WTC11 (cell line): Measurements from ENCODE around the gene TNIK. TPM values are rescaled to one million over a fixed set of nuclear protein-coding genes. Genes with fewer than 3 reads are reported as not detected.

Experiments used
- ATAC-seq: fragments of 200-7000 bp; cut with Tn5 transposase; 2 replicates; pipeline ENCODE4 v1.10.0; 2021; ENCODE audit warnings: mild to moderate bottlenecking, moderate library complexity
- CTCF ChIA-PET: fragments of 300-600 bp; sonication (Branson Sonifier 250); formaldehyde crosslinking; loops from one replicate; lab custom pipeline; 2021; ENCODE audit warnings: antibody characterized with exemption; lab: Charles Lee
- POLR2A ChIA-PET: fragments of 350-600 bp; sonication (Branson Sonifier 250); formaldehyde crosslinking; loops from one replicate; lab custom pipeline; 2021; ENCODE audit warnings: antibody characterized with exemption; lab: Charles Lee
- DNase-seq: peaks from one replicate; pipeline ENCODE4 v3.0.0; 2021; ENCODE audit warnings: low spot score
- H3K27ac Mint-ChIP-seq: 2 replicates; pipeline ENCODE4 v1.8.0; 2021; ENCODE audit warnings: mixed read lengths
- H3K27me3 Mint-ChIP-seq: 2 replicates; pipeline ENCODE4 v1.8.0; 2021; ENCODE audit warnings: low read depth, mild to moderate bottlenecking, moderate library complexity, mixed read lengths
- H3K36me3 Mint-ChIP-seq: 2 replicates; pipeline ENCODE4 v1.8.0; 2021; ENCODE audit warnings: mixed read lengths
- H3K4me1 Mint-ChIP-seq: 2 replicates; pipeline ENCODE4 v1.8.0; 2022; ENCODE audit warnings: mixed read lengths
- H3K4me3 Mint-ChIP-seq: 2 replicates; pipeline ENCODE4 v1.8.0; 2021; ENCODE audit warnings: mild to moderate bottlenecking, moderate library complexity, mixed read lengths
- H3K9me3 Mint-ChIP-seq: 2 replicates; pipeline ENCODE4 v1.8.0; 2021; ENCODE audit warnings: mixed read lengths
- ATF3 ChIP-seq: sonication (generic); formaldehyde crosslinking; conservative IDR thresholded peaks from 2 replicates; pipeline ENCODE4 v1.8.1; 2022; ENCODE audit warnings: mild to moderate bottlenecking, missing genetic modification reagents
- CDX4 ChIP-seq: fragments of 250-450 bp; sonication (Bioruptor Pico); IDR thresholded peaks from 2 replicates; pipeline ENCODE4 v1.9.0; 2021; ENCODE audit warnings: moderate library complexity, mild to moderate bottlenecking, inconsistent platforms, borderline replicate concordance
- ETV6 ChIP-seq: sonication (generic); formaldehyde crosslinking; IDR thresholded peaks from 2 replicates; pipeline ENCODE4 v1.8.1; 2022; ENCODE audit warnings: mild to moderate bottlenecking, missing genetic modification reagents
- FOXK1 ChIP-seq: sonication (generic); formaldehyde crosslinking; IDR thresholded peaks from 2 replicates; pipeline ENCODE4 v1.8.0; 2022; ENCODE audit warnings: mild to moderate bottlenecking, moderate library complexity, missing genetic modification reagents
- MLX ChIP-seq: sonication (generic); formaldehyde crosslinking; IDR thresholded peaks from 2 replicates; pipeline ENCODE4 v1.8.1; 2023; ENCODE audit warnings: mild to moderate bottlenecking, missing genetic modification reagents, moderate library complexity
- NFATC4 ChIP-seq: fragments of 250-450 bp; sonication (Bioruptor Pico); IDR thresholded peaks from 2 replicates; pipeline ENCODE4 v1.9.0; 2021; ENCODE audit warnings: mild to moderate bottlenecking
- NFE2L1 ChIP-seq: sonication (generic); formaldehyde crosslinking; IDR thresholded peaks from 2 replicates; pipeline ENCODE4 v1.8.1; 2023; ENCODE audit warnings: missing genetic modification reagents
- NFYB ChIP-seq: sonication (generic); formaldehyde crosslinking; conservative IDR thresholded peaks from 2 replicates; pipeline ENCODE4 v1.8.0; 2022; ENCODE audit warnings: low read depth, missing genetic modification reagents
- NR2C2 ChIP-seq: sonication (generic); formaldehyde crosslinking; IDR thresholded peaks from 2 replicates; pipeline ENCODE4 v1.8.0; 2022; ENCODE audit warnings: mild to moderate bottlenecking, missing genetic modification reagents
- NR3C1 ChIP-seq: sonication (generic); formaldehyde crosslinking; conservative IDR thresholded peaks from 2 replicates; pipeline ENCODE4 v1.8.1; 2023; ENCODE audit warnings: low read depth, mild to moderate bottlenecking, missing genetic modification reagents
- RELA ChIP-seq: sonication (generic); formaldehyde crosslinking; IDR thresholded peaks from 2 replicates; pipeline ENCODE4 v1.8.1; 2022; ENCODE audit warnings: missing genetic modification reagents, mild to moderate bottlenecking, borderline replicate concordance
- SMAD3 ChIP-seq: sonication (generic); formaldehyde crosslinking; IDR thresholded peaks from 2 replicates; pipeline ENCODE4 v1.8.0; 2022; ENCODE audit warnings: missing genetic modification reagents, mild to moderate bottlenecking, borderline replicate concordance
- TCF7 ChIP-seq: sonication (generic); formaldehyde crosslinking; IDR thresholded peaks from 2 replicates; pipeline ENCODE4 v1.8.0; 2022; ENCODE audit warnings: mild to moderate bottlenecking, low read depth, missing genetic modification reagents, moderate library complexity
- TEAD1 ChIP-seq: sonication (generic); formaldehyde crosslinking; IDR thresholded peaks from 2 replicates; pipeline ENCODE4 v1.8.0; 2022; ENCODE audit warnings: mild to moderate bottlenecking, missing genetic modification reagents
- ZNF121 ChIP-seq: sonication (generic); formaldehyde crosslinking; IDR thresholded peaks from 2 replicates; pipeline ENCODE4 v1.8.0; 2023; ENCODE audit warnings: missing genetic modification reagents
- ZNF317 ChIP-seq: sonication (generic); formaldehyde crosslinking; IDR thresholded peaks from 2 replicates; pipeline ENCODE4 v1.8.1; 2023; ENCODE audit warnings: low read depth, mild to moderate bottlenecking, moderate library complexity, missing genetic modification reagents, borderline replicate concordance
- ZNF423 ChIP-seq: fragments of 250-450 bp; sonication (Bioruptor Pico); IDR thresholded peaks from 2 replicates; pipeline ENCODE4 v2.1.2; 2022; ENCODE audit warnings: mild to moderate bottlenecking, moderate library complexity
- ZNF512 ChIP-seq: sonication (generic); formaldehyde crosslinking; IDR thresholded peaks from 2 replicates; pipeline ENCODE4 v1.8.1; 2022; ENCODE audit warnings: missing genetic modification reagents, borderline replicate concordance
- total RNA-seq: library from RNA; stranded (reverse); gene quantifications from 3 replicates; pipeline ENCODE4 v1.2.3, GENCODE V29; 2021

Gene TNIK
- total RNA-seq, 1 experiment from 2014 or later: 50.3 TPM

GRCh38 chr3:171388527-171388926 lies 71.7 kb downstream of the TNIK start:
- Mint-ChIP-seq H3K27ac (peak overlapping the region; percentile 4), H3K4me1 (peaks cover 78% of the 10 kb centered on the region), H3K9me3 (peaks cover 16% of the 10 kb centered on the region), H3K36me3 (peaks cover 17% of the 10 kb centered on the region), H3K27me3 (no peaks in the 10 kb centered on the region), H3K4me3 (no peak overlapping the region)
- no peak for DNase-seq
- POLR2A ChIA-PET: interaction anchor here (0.6 kb wide), 2 partner anchors 54 to 59 kb away, joined by 3 read pairs; no protein-coding TSS in a partner anchor
- TF ChIP-seq ZNF512 (CRISPR knock-in tag): no peak
- no peak for TF ChIP-seq TEAD1 (CRISPR knock-in tag)
- TF ChIP-seq ZNF121: no peak
- TF ChIP-seq NR2C2 (CRISPR knock-in tag): no peak
- no peak for TF ChIP-seq ETV6 (CRISPR knock-in tag)
- TF ChIP-seq MLX (CRISPR knock-in tag): no peak
- TF ChIP-seq FOXK1 (CRISPR knock-in tag): no peak
- no peak for TF ChIP-seq NFATC4 (CRISPR knock-in tag)
- TF ChIP-seq NFE2L1: no peak
- no peak for TF ChIP-seq ATF3 (CRISPR knock-in tag)
- TF ChIP-seq ZNF317: no peak
- no peak for TF ChIP-seq NFYB
- no peak for ATAC-seq
- CTCF ChIA-PET: no interaction called here

GRCh38 chr3:171387062-171387461 lies 73.1 kb downstream of the TNIK start:
- POLR2A ChIA-PET: no interaction called here
- no peak for ATAC-seq
- TF ChIP-seq NFYB: no peak
- TF ChIP-seq TEAD1 (CRISPR knock-in tag): no peak
- no peak for TF ChIP-seq RELA (CRISPR knock-in tag)
- TF ChIP-seq ZNF121: no peak
- Mint-ChIP-seq H3K4me1 (peaks cover 80% of the 10 kb centered on the region), H3K27ac (no peak overlapping the region), H3K27me3 (no peaks in the 10 kb centered on the region), H3K9me3 (peaks cover 15% of the 10 kb centered on the region), H3K4me3 (no peak overlapping the region), H3K36me3 (peaks cover 15% of the 10 kb centered on the region)
- CTCF ChIA-PET: no interaction called here
- no peak for DNase-seq

GRCh38 chr3:171385086-171385485 lies 75.1 kb downstream of the TNIK start:
- Mint-ChIP-seq H3K9me3 (no peaks in the 10 kb centered on the region), H3K27me3 (no peaks in the 10 kb centered on the region), H3K27ac (peak overlapping the region; percentile 23), H3K36me3 (no peaks in the 10 kb centered on the region), H3K4me3 (no peak overlapping the region), H3K4me1 (peaks cover 82% of the 10 kb centered on the region)
- no peak for TF ChIP-seq NR3C1 (CRISPR knock-in tag)
- TF ChIP-seq TCF7 (CRISPR knock-in tag): no peak
- TF ChIP-seq SMAD3: no peak
- peak; percentile 20; the same call in 1 of the 2 replicates for TF ChIP-seq ZNF423 (CRISPR knock-in tag)
- no peak for TF ChIP-seq CDX4
- POLR2A ChIA-PET: interaction anchor here (1.0 kb wide), 1 partner anchor 29 kb away, joined by 3 read pairs; no protein-coding TSS in a partner anchor
- CTCF ChIA-PET: interaction anchor here (4.5 kb wide), 1 partner anchor 69 kb away, joined by 26 read pairs; no protein-coding TSS in a partner anchor
- DNase-seq (peak; percentile 23), ATAC-seq (peak; percentile 58)
